Endothelial cell (in vitro differentiated cells): Measurements from ENCODE around the gene TAB3. TPM values are rescaled to one million over a fixed set of nuclear protein-coding genes. Genes with fewer than 3 reads are reported as not detected.

Experiments
- DNase-seq: peaks from one replicate; pipeline ENCODE4 v3.0.0; 2021; ENCODE audit warnings: low spot score
- H3K27ac Mint-ChIP-seq: one replicate; pipeline ENCODE4 v1.8.0; 2021; ENCODE audit warnings: mixed read lengths, inconsistent platforms; ENCODE audit not compliant: unreplicated experiment
- H3K27me3 Mint-ChIP-seq: one replicate; pipeline ENCODE4 v1.8.0; 2021; ENCODE audit warnings: mild to moderate bottlenecking, moderate library complexity, mixed read lengths, inconsistent platforms; ENCODE audit not compliant: unreplicated experiment
- H3K36me3 Mint-ChIP-seq: one replicate; pipeline ENCODE4 v1.8.0; 2021; ENCODE audit warnings: mild to moderate bottlenecking, low read depth, mixed read lengths, inconsistent platforms; ENCODE audit not compliant: unreplicated experiment
- H3K4me1 Mint-ChIP-seq: one replicate; pipeline ENCODE4 v1.8.0; 2021; ENCODE audit warnings: mild to moderate bottlenecking, mixed read lengths, inconsistent platforms; ENCODE audit not compliant: unreplicated experiment
- H3K4me3 Mint-ChIP-seq: one replicate; pipeline ENCODE4 v1.8.0; 2021; ENCODE audit warnings: mild to moderate bottlenecking, mixed read lengths, inconsistent platforms; ENCODE audit not compliant: unreplicated experiment
- H3K9me3 Mint-ChIP-seq: one replicate; pipeline ENCODE4 v1.8.0; 2021; ENCODE audit warnings: mixed read lengths, inconsistent platforms; ENCODE audit not compliant: unreplicated experiment
- total RNA-seq: library from RNA; stranded (reverse); fragmentation: NEBNext Ultra II Directional; extraction: Animal tissue kit (Norgen Biotek cat#: 25700); gene quantifications from one replicate; pipeline ENCODE4 v1.2.1, GENCODE V29; 2021; ENCODE audit not compliant: unreplicated experiment
- TF ChIP-seq, protein P1 (sequence below): fragments of 200-600 bp; sonication (generic); IDR thresholded peaks from one replicate; pipeline ENCODE4 v1.5.0; 2021; ENCODE audit warnings: antibody characterized with exemption; ENCODE audit not compliant: unreplicated experiment

The TAB3 gene
- total RNA-seq, 1 donor from 2014 or later: 23.8 TPM

DNA sequence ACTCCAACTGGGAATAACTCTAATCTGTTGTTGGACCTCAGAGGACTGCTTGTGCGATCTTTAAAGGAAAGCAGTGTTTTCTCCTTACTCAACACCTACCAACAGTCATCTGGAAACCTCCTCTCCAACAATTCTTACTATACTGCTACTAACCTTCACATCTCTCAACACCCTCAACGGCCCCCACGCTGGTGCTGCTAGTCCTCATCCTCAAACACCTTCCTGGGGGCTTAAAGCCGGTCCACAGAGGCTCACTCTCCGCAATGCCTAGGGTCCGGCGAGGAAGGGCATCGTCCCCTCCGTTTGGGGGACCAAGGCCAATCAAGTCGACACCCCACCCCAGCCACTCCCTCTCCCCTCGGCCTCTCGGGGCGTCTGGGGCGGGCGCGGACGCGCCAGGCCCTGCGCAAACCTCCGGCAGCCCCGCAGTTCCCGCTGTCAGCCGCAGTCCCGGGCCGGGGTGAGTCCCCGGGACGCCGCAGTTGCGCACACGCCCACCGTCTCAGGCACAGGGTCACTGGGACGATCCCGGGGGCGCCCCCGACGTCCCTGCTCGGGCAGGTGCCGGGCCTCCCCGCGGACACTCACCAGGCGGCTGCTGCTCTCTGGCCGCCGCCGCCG lies 418 bp downstream of the TAB3 start:
- Mint-ChIP-seq H3K36me3 (no peaks in the 10 kb centered on the region), H3K4me3 (peak overlapping the region; percentile 87), H3K27me3 (peaks cover 8% of the 10 kb centered on the region), H3K4me1 (peaks cover 11% of the 10 kb centered on the region), H3K27ac (peak overlapping the region; percentile 13), H3K9me3 (no peaks in the 10 kb centered on the region)
- no peak for DNase-seq
- TF ChIP-seq, protein P1, sequence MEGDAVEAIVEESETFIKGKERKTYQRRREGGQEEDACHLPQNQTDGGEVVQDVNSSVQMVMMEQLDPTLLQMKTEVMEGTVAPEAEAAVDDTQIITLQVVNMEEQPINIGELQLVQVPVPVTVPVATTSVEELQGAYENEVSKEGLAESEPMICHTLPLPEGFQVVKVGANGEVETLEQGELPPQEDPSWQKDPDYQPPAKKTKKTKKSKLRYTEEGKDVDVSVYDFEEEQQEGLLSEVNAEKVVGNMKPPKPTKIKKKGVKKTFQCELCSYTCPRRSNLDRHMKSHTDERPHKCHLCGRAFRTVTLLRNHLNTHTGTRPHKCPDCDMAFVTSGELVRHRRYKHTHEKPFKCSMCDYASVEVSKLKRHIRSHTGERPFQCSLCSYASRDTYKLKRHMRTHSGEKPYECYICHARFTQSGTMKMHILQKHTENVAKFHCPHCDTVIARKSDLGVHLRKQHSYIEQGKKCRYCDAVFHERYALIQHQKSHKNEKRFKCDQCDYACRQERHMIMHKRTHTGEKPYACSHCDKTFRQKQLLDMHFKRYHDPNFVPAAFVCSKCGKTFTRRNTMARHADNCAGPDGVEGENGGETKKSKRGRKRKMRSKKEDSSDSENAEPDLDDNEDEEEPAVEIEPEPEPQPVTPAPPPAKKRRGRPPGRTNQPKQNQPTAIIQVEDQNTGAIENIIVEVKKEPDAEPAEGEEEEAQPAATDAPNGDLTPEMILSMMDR: no peak

DNA sequence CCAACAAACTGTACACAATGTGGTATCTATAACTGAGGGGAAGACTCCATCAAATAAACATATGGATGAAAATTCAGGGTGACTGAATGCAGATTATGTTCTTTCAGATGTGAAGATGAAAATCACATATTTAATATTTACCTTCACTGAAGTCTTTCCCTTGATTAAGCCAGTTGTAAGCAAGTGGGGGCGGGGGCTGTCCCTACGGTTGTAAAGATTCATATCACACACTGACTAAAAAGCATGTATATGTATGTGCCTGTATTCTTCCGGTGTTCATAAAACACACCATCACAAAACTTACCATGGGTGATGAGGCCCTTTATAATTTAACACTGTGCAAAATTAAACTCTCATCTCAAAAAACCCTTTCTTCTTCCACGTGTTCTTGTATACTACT lies 1.3 kb downstream of the TAB3 start:
- H3K4me3 Mint-ChIP-seq: peak overlapping the region; percentile 87
- TF ChIP-seq, protein P1: no peak
- peaks cover 11% of the 10 kb centered on the region for H3K4me1 Mint-ChIP-seq
- no peaks in the 10 kb centered on the region for H3K36me3 Mint-ChIP-seq
- H3K27me3 Mint-ChIP-seq: peaks cover 8% of the 10 kb centered on the region
- no peak for DNase-seq
- H3K9me3 Mint-ChIP-seq: no peaks in the 10 kb centered on the region
- H3K27ac Mint-ChIP-seq: no peak overlapping the region

DNA sequence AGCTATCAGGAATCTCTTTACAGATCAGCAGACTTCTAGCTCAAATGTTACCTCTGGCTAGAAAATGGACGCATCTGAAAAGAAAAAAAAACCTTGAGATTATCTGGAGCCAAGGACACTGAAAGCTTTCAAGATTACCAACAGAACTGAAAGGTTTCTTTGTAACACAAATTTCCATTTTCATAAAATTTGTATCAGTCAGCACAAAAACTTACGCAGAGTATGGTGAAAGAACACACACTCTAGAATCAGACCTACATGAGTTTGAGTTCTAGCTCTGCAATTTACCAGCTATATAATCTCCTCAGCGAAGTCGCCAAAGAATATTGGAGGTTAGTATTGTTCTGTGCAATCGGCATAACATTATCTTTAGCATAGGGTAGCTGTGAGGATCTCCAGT lies 1.8 kb downstream of the TAB3 start:
- Mint-ChIP-seq H3K27me3 (peaks cover 8% of the 10 kb centered on the region), H3K4me3 (no peak overlapping the region), H3K36me3 (no peaks in the 10 kb centered on the region), H3K9me3 (no peaks in the 10 kb centered on the region), H3K4me1 (peaks cover 11% of the 10 kb centered on the region), H3K27ac (no peak overlapping the region)
- TF ChIP-seq, protein P1: no peak
- no peak for DNase-seq

DNA sequence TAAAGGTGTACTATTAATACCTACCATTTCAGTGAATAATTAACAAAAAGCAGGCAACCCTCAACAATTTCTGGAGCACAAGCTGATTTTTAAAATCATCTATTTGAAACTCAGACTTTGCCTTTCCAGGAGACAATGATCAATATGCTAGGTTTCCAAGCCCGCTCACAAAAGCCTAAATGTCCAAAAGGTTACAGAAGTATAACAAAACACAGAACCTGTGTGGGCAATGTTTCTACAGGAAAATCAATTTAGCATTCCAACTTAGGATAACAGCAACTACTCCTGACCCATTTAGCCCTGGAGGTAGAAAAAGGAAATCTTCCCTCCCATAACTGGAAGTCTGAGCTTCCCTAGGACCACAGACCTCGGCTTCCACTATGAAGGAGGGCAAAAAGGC lies 3.9 kb downstream of the TAB3 start:
- H3K36me3 Mint-ChIP-seq: no peaks in the 10 kb centered on the region
- H3K9me3 Mint-ChIP-seq: no peaks in the 10 kb centered on the region
- H3K27ac Mint-ChIP-seq: no peak overlapping the region
- peaks cover 4% of the 10 kb centered on the region for H3K27me3 Mint-ChIP-seq
- DNase-seq: no peak
- TF ChIP-seq, protein P1: no peak
- no peak overlapping the region for H3K4me3 Mint-ChIP-seq
- H3K4me1 Mint-ChIP-seq: peaks cover 11% of the 10 kb centered on the region

DNA sequence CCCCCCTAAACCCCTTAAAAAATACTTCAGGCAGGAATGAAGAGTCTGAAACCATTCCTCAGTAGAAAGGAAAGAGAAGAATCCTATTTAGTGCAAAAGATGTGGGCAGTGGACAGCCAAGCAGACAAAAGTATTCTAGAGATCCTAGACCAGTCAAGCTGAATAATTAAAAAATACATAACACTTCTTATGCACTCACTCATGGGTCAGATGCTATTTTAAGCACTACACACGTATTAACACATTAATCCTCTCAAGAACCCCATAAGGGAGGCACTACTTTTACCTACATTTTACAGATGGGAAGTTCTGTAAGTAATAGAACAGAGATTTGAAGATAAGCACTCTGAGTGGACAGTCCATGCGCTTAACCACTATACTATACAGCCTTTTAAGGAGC lies 5.9 kb downstream of the TAB3 start:
- no peaks in the 10 kb centered on the region for H3K36me3 Mint-ChIP-seq
- TF ChIP-seq, protein P1: no peak

More for the DNA sequence above, 5.9 kb downstream of the TAB3 start:
- Mint-ChIP-seq H3K27me3 (no peaks in the 10 kb centered on the region), H3K4me1 (peaks cover 9% of the 10 kb centered on the region), H3K27ac (no peak overlapping the region), H3K4me3 (no peak overlapping the region), H3K9me3 (no peaks in the 10 kb centered on the region)
- DNase-seq: no peak
